ENCODE data around the gene KRTAP1-3. TPM values are rescaled to one million over a fixed set of nuclear protein-coding genes. Genes with fewer than 3 reads are reported as not detected.
"Not testable (repeated sequence)": the region's sequence is repeated elsewhere in the genome, so short reads cannot be mapped to it uniquely, and the experiment has no call there.

Gene KRTAP1-3
- total and polyA plus RNA-seq, 5 donors from 2014 or later = not detected

GRCh38 chr17:41060052-41060604, 25.5 kb upstream of the KRTAP1-3 start, which contains the start of gene KRTAP2-3:
TSS of gene KRTAP2-3 (minus strand) at chr17:41060114. CDS start at chr17:41060050, 64 bp downstream.
- Mint-ChIP-seq H3K4me1 (no peaks in the 10 kb centered on the region), H3K27ac (no peak within 1 kb of the TSS), H3K36me3 (no peaks in the 10 kb centered on the region), H3K27me3 (peaks cover 40% of the 10 kb centered on the region), H3K9me3 (peaks cover 0 to 7% (median 2%) of the 10 kb centered on the region in 7 donors), H3K4me3 (no peak within 1 kb of the TSS)
- ATAC-seq (ENCODE audit: low read depth in 2 of 2) (no peak), DNase-seq (no peak)
- Histone ChIP-seq H3K27ac (ENCODE audit: insufficient read depth, low read length, poor library complexity, severe bottlenecking) (no peak within 1 kb of the TSS), H3K27me3 (ENCODE audit: control insufficient read depth, insufficient read depth, low read length) (peaks cover 24% of the 10 kb centered on the region), H3K4me3 (ENCODE audit: low read depth, low read length) (no peak within 1 kb of the TSS), H3K36me3 (ENCODE audit: control insufficient read depth, insufficient read depth, low read length) (no peaks in the 10 kb centered on the region), H3K4me1 (ENCODE audit: control insufficient read depth, insufficient read depth, low read length, poor library complexity, severe bottlenecking) (no peaks in the 10 kb centered on the region), H3K9me3 (ENCODE audit: control insufficient read depth in 2 of 2, low read length in 2 of 2) (peaks cover 0 to 3% of the 10 kb centered on the region in 2 experiments)

GRCh38 chr17:41059276-41060051, 24.8 kb upstream of the KRTAP1-3 start:
- H3K36me3 ChIP-seq (ENCODE audit: control insufficient read depth, insufficient read depth, low read length); H3K4me1 Mint-ChIP-seq; H3K4me1 ChIP-seq (ENCODE audit: control insufficient read depth, insufficient read depth, low read length, poor library complexity, severe bottlenecking); H3K9me3 Mint-ChIP-seq; H3K4me3 ChIP-seq (ENCODE audit: low read depth, low read length); H3K4me3 Mint-ChIP-seq; H3K27ac ChIP-seq (ENCODE audit: insufficient read depth, low read length, poor library complexity, severe bottlenecking); ATAC-seq (ENCODE audit: low read depth in 2 of 2); H3K36me3 Mint-ChIP-seq; DNase-seq; H3K27ac Mint-ChIP-seq; H3K9me3 ChIP-seq (ENCODE audit: control insufficient read depth in 2 of 2, low read length in 2 of 2): not testable (repeated sequence)
- H3K27me3 Mint-ChIP-seq = peaks cover 40% of the 10 kb centered on the region
- peaks cover 24% of the 10 kb centered on the region for H3K27me3 ChIP-seq (ENCODE audit: control insufficient read depth, insufficient read depth, low read length)

- Histone ChIP-seq H3K4me1 (ENCODE audit: control insufficient read depth, insufficient read depth, low read length, poor library complexity, severe bottlenecking) (no peaks in the 10 kb centered on the region), H3K36me3 (ENCODE audit: control insufficient read depth, insufficient read depth, low read length) (no peaks in the 10 kb centered on the region), H3K27me3 (ENCODE audit: control insufficient read depth, insufficient read depth, low read length) (peaks cover 23% of the 10 kb centered on the region), H3K4me3 (ENCODE audit: low read depth, low read length) (no peak overlapping the region), H3K27ac (ENCODE audit: insufficient read depth, low read length, poor library complexity, severe bottlenecking) (no peak overlapping the region), H3K9me3 (ENCODE audit: control insufficient read depth in 2 of 2, low read length in 2 of 2) (peaks cover 0 to 3% of the 10 kb centered on the region in 2 experiments)
- H3K4me3 Mint-ChIP-seq = no peak overlapping the region
- H3K4me1 Mint-ChIP-seq = no peaks in the 10 kb centered on the region
- ATAC-seq (ENCODE audit: low read depth in 2 of 2) (no peak), DNase-seq (no peak)
- peaks cover 40% of the 10 kb centered on the region for H3K27me3 Mint-ChIP-seq
- no peaks in the 10 kb centered on the region for H3K36me3 Mint-ChIP-seq
- no peak overlapping the region for H3K27ac Mint-ChIP-seq
- H3K9me3 Mint-ChIP-seq = peaks cover 0 to 7% (median 2%) of the 10 kb centered on the region in 7 donors
Observed at GRCh38 chr17:41058741-41059140, 24.1 kb upstream of the KRTAP1-3 start.

GRCh38 chr17:41057547-41057946, 22.9 kb upstream of the KRTAP1-3 start:
- DNase-seq (no peak), ATAC-seq (ENCODE audit: low read depth in 2 of 2) (no peak)
- Histone ChIP-seq H3K27ac (ENCODE audit: insufficient read depth, low read length, poor library complexity, severe bottlenecking) (no peak overlapping the region), H3K9me3 (ENCODE audit: control insufficient read depth in 2 of 2, low read length in 2 of 2) (peaks cover 0 to 3% of the 10 kb centered on the region in 2 experiments), H3K27me3 (ENCODE audit: control insufficient read depth, insufficient read depth, low read length) (peaks cover 21% of the 10 kb centered on the region), H3K36me3 (ENCODE audit: control insufficient read depth, insufficient read depth, low read length) (no peaks in the 10 kb centered on the region), H3K4me3 (ENCODE audit: low read depth, low read length) (no peak overlapping the region), H3K4me1 (ENCODE audit: control insufficient read depth, insufficient read depth, low read length, poor library complexity, severe bottlenecking) (no peaks in the 10 kb centered on the region)
- no peaks in the 10 kb centered on the region for H3K4me1 Mint-ChIP-seq
- H3K9me3 Mint-ChIP-seq = peaks cover 0 to 7% (median 2%) of the 10 kb centered on the region in 7 donors
- H3K4me3 Mint-ChIP-seq = no peak overlapping the region
- no peak overlapping the region for H3K27ac Mint-ChIP-seq
- H3K27me3 Mint-ChIP-seq = peaks cover 40% of the 10 kb centered on the region
- H3K36me3 Mint-ChIP-seq = no peaks in the 10 kb centered on the region

GRCh38 chr17:41055130-41055529, 20.5 kb upstream of the KRTAP1-3 start, which contains the start of gene KRTAP2-2:
TSS of gene KRTAP2-2 (minus strand) at chr17:41055230. CDS start at chr17:41055211, 19 bp downstream.
- H3K27me3 Mint-ChIP-seq = peaks cover 35% of the 10 kb centered on the region

GRCh38 chr17:41054556-41054955, 19.9 kb upstream of the KRTAP1-3 start:
- not testable (repeated sequence) for ATAC-seq (ENCODE audit: low read depth in 2 of 2); H3K36me3 ChIP-seq (ENCODE audit: control insufficient read depth, insufficient read depth, low read length); DNase-seq; H3K4me1 ChIP-seq (ENCODE audit: control insufficient read depth, insufficient read depth, low read length, poor library complexity, severe bottlenecking); H3K36me3 Mint-ChIP-seq; H3K9me3 Mint-ChIP-seq; H3K27ac ChIP-seq (ENCODE audit: insufficient read depth, low read length, poor library complexity, severe bottlenecking); H3K4me1 Mint-ChIP-seq; H3K27me3 ChIP-seq (ENCODE audit: control insufficient read depth, insufficient read depth, low read length); H3K4me3 Mint-ChIP-seq; H3K4me3 ChIP-seq (ENCODE audit: low read depth, low read length); H3K27ac Mint-ChIP-seq; H3K9me3 ChIP-seq (ENCODE audit: control insufficient read depth in 2 of 2, low read length in 2 of 2)
- H3K27me3 Mint-ChIP-seq = peaks cover 32% of the 10 kb centered on the region

More at GRCh38 chr17:41055130-41055529, 20.5 kb upstream of the KRTAP1-3 start, which contains the start of gene KRTAP2-2:
- H3K4me1 ChIP-seq (ENCODE audit: control insufficient read depth, insufficient read depth, low read length, poor library complexity, severe bottlenecking); H3K9me3 Mint-ChIP-seq; H3K36me3 Mint-ChIP-seq; H3K36me3 ChIP-seq (ENCODE audit: control insufficient read depth, insufficient read depth, low read length); H3K27me3 ChIP-seq (ENCODE audit: control insufficient read depth, insufficient read depth, low read length); H3K27ac ChIP-seq (ENCODE audit: insufficient read depth, low read length, poor library complexity, severe bottlenecking); H3K4me1 Mint-ChIP-seq; H3K9me3 ChIP-seq (ENCODE audit: control insufficient read depth in 2 of 2, low read length in 2 of 2); H3K4me3 ChIP-seq (ENCODE audit: low read depth, low read length); DNase-seq; ATAC-seq (ENCODE audit: low read depth in 2 of 2); H3K4me3 Mint-ChIP-seq: not testable (repeated sequence)
- H3K27ac Mint-ChIP-seq = peak within 1 kb of the TSS in 1 of 3 donors; percentile 60

- no peak overlapping the region for H3K27ac Mint-ChIP-seq
- H3K9me3 Mint-ChIP-seq = peaks cover 0 to 7% (median 2%) of the 10 kb centered on the region in 7 donors
- no peak for DNase-seq
- no peaks in the 10 kb centered on the region for H3K36me3 Mint-ChIP-seq
- Histone ChIP-seq H3K27me3 (ENCODE audit: control insufficient read depth, insufficient read depth, low read length) (peaks cover 6% of the 10 kb centered on the region), H3K9me3 (ENCODE audit: control insufficient read depth in 2 of 2, low read length in 2 of 2) (peaks cover 0 to 3% of the 10 kb centered on the region in 2 experiments), H3K4me1 (ENCODE audit: control insufficient read depth, insufficient read depth, low read length, poor library complexity, severe bottlenecking) (no peaks in the 10 kb centered on the region), H3K36me3 (ENCODE audit: control insufficient read depth, insufficient read depth, low read length) (no peaks in the 10 kb centered on the region), H3K4me3 (ENCODE audit: low read depth, low read length) (no peak overlapping the region), H3K27ac (ENCODE audit: insufficient read depth, low read length, poor library complexity, severe bottlenecking) (no peak overlapping the region)
- ATAC-seq (ENCODE audit: low read depth in 2 of 2) = no peak
- no peaks in the 10 kb centered on the region for H3K4me1 Mint-ChIP-seq
- no peak overlapping the region for H3K4me3 Mint-ChIP-seq
- H3K27me3 Mint-ChIP-seq = peaks cover 26% of the 10 kb centered on the region
Observed at GRCh38 chr17:41054025-41054424, 19.4 kb upstream of the KRTAP1-3 start.
